AG09319 (cell line): ENCODE measurements around the gene LRIG2.
"Not testable (repeated sequence)": the region's sequence is repeated elsewhere in the genome, so short reads cannot be mapped to it uniquely, and the experiment has no call there.

Source experiments
- DNase-seq: peaks from one replicate; pipeline ENCODE4 v3.0.0-alpha.2; 2010; ENCODE audit warnings: low read depth; ENCODE audit errors: extremely low read depth
- TF ChIP-seq, protein P1 (sequence below): IDR thresholded peaks from 2 replicates; pipeline ENCODE4 v1.5.1; 2011; ENCODE audit warnings: low read depth, mild to moderate bottlenecking, inconsistent platforms, low read length, moderate library complexity

The LRIG2 gene

DNA sequence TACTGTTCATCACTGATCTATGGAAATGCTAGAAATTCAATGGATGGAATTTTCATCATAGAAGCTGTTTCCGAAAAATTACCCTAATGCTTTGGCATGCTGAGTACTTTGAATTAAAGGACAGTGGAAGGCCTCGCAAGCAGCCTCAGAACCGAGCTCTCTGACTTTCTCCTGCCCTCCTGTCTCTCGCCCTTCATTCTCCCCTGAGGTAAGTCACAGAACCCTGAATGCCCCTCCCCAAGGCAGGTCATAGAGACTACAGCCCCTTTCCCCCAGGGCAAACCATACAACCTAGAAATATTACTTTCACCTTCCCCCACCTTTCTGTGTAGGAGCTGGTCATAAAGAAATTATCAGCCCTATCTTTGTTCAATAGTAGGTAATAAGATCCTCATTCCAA is 74.8 kb downstream of the LRIG2 start:
- TF ChIP-seq, protein P1, sequence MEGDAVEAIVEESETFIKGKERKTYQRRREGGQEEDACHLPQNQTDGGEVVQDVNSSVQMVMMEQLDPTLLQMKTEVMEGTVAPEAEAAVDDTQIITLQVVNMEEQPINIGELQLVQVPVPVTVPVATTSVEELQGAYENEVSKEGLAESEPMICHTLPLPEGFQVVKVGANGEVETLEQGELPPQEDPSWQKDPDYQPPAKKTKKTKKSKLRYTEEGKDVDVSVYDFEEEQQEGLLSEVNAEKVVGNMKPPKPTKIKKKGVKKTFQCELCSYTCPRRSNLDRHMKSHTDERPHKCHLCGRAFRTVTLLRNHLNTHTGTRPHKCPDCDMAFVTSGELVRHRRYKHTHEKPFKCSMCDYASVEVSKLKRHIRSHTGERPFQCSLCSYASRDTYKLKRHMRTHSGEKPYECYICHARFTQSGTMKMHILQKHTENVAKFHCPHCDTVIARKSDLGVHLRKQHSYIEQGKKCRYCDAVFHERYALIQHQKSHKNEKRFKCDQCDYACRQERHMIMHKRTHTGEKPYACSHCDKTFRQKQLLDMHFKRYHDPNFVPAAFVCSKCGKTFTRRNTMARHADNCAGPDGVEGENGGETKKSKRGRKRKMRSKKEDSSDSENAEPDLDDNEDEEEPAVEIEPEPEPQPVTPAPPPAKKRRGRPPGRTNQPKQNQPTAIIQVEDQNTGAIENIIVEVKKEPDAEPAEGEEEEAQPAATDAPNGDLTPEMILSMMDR, result no peak
- DNase-seq, result no peak

DNA sequence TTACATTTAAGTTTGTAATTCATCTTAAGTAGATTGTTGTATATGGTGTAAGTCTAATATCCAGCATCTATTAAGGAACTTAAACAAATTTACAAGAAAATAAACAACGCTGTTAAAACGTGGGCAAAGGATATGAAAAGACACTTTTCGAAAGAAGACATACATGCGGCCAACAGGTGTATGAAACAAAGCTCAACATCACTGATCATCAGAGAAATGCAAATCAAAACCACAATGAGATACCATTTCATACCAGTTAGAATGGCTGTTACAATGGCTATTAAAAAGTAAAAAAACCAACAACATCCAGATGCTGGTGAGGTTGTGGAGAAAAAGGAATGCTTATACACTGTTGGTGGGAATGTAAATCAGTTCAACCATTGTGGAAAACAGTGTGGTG is 77.5 kb downstream of the LRIG2 start:
- not testable (repeated sequence) for DNase-seq

DNA sequence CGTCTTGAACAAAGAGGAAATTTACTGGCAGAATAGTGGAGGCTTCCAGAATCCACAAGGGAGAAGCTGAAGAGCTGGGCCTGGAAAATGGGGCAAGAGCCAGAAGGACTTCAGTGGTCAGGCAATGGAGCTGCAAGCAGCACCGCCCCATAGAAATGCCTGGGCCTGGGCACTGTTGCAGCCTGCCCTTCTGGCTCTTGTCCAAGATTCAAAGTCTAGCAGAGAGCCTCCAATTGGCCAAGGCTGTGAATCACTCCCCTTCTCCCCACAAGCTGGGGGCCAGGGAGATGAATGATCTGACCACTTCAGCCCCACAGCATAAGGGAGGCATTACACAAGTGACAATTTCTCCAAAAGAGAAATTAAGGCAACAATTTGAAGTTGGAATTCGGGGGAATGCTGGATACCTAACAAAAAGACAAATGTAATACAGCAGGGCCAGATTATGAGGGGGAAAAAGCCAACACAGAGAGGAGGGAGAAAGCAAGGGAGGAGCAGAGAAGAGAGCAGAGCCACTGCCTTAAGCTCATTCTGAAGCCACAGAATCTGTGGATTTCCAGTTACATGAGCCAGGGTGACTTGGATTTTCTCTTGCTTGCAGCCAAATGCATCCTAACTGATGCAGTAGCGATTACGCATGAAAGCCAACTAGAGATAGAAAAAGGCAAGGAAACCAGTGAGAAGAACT is 80.3 kb downstream of the LRIG2 start:
- TF ChIP-seq, protein P1, result no peak
- DNase-seq, result no peak

DNA sequence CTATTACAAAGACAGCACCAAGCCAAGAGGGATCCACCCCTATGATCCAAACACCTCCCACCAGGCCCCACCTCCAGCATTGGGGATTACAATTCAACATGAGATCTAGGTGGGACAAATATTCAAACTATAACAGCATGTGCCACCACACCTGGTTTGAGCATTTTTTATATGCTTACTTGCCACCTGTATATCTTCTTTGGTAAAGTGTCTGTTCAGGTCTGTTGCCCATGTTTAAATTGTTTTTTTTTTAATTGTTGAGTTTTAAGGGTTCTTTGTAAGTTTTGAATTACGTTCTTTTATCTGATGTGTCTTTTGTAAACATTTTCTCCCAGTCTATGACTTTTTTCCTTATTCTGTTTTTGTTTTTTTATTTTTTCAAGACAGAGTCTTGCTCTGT is 83.4 kb downstream of the LRIG2 start:
- DNase-seq, result no peak
- TF ChIP-seq, protein P1, result no peak

DNA sequence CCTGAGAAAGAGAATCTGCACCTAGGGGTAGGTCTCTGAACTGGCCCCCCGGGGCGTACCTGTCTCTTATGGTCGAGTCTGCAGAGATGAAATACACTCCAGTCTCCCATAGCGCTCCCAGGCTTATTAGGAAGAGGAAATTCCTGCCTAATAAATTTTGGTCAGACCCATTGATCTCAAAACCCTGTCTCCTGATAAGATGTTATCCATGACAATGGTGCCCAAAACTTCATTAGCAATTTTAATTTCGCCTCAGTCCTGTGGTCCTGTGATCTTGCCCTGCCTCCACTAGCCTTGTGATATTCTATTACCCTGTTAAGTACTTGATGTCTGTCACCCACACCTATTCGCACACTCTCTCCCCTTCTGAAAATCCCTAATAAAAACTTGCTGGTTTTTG is 85.7 kb downstream of the LRIG2 start:
- DNase-seq, result not testable (repeated sequence)

DNA sequence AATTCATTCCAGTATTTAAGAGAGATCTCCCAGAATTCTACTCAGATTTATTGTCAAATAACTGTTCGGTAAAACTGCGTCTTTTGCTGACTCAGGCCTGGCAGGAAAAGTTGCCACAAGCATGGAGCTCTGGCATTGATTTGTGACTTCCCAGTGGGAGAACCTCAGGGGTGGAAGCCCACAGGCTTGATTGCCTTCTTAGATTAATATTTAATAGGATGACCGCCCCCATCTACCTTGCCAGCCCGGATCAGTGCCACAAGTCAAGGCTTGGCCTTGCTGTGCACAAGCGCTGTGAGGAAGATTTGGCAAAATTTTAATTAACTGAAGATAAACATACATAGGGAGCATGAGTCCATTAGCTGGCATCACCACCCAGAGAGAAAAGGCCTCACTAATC is 93.5 kb downstream of the LRIG2 start:
- DNase-seq, result no peak
- TF ChIP-seq, protein P1, result no peak

DNA sequence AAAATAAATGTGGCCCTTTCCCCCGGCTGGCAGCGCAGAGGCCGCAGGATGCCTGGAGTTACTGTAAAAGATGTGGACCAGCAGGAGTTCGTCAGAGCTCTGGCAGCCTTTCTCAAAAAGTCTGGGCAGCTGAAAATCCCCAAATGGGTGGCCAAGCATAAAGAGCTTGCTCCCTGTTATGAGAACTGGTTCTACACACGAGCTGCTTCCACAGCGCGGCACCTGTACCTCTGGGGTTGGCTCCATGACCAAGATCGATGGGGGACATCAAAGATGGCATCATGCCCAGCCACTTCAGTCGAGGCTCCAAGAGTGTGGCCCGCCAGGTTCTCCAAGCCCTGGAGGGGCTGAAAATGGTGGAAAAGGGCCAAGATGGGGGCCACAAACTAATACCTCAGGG is 95.9 kb downstream of the LRIG2 start:
- no peak for DNase-seq
- TF ChIP-seq, protein P1, result no peak

DNA sequence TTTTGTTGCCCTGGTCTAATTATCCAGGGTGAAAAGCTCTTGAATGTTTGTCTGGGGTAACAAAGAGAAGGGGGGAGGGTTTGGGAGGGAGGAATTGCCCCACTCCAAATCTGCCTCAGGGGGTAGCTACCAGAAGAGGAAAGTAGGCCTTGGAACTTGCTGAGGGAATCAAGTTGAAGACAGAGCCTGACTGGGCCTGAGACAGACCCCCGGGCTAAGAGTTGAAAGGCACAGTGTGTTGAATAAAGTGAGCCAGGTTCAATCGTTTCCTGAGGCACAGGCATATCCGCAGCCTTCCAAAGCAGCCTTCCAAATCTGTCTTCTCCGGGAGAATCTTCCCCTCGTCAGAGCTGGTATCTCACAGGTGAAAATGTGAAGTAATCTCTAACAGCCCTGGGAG is 96.6 kb downstream of the LRIG2 start:
- no peak for DNase-seq

More for the DNA sequence above, 96.6 kb downstream of the LRIG2 start:
- TF ChIP-seq, protein P1, result no peak
